GM21367 (cell line): ENCODE results near the gene CD44.

Experiments used
- ATAC-seq: cut with Tn5 transposase; IDR thresholded peaks from one replicate; pipeline ENCODE4 v1.9.1; 2021; ENCODE audit not compliant: unreplicated experiment

The CD44 gene

GRCh38 chr11:35250621-35251020 lies 111.7 kb downstream of the CD44 start:
- ATAC-seq = no peak

- no peak for ATAC-seq
Observed at GRCh38 chr11:35253237-35253636, 114.3 kb downstream of the CD44 start.

- ATAC-seq = no peak
Observed at GRCh38 chr11:35255514-35255913, 116.5 kb downstream of the CD44 start.

- ATAC-seq = no peak
Observed at GRCh38 chr11:35256296-35256695, 117.3 kb downstream of the CD44 start.

GRCh38 chr11:35257281-35257680 lies 118.3 kb downstream of the CD44 start:
- ATAC-seq = peak; percentile 99

- ATAC-seq = no peak
Observed at GRCh38 chr11:35259529-35259928, 120.6 kb downstream of the CD44 start.

GRCh38 chr11:35260342-35260985 lies 121.5 kb downstream of the CD44 start:
- no peak for ATAC-seq

GRCh38 chr11:35261197-35261596 lies 122.2 kb downstream of the CD44 start:
- ATAC-seq = no peak

GRCh38 chr11:35262056-35262455 lies 123.1 kb downstream of the CD44 start:
- no peak for ATAC-seq

GRCh38 chr11:35262735-35263134 lies 123.8 kb downstream of the CD44 start:
- no peak for ATAC-seq

GRCh38 chr11:35265755-35266454 lies 126.9 kb downstream of the CD44 start:
- no peak for ATAC-seq

GRCh38 chr11:35267504-35267903 lies 128.5 kb downstream of the CD44 start:
- ATAC-seq = no peak

- ATAC-seq = no peak
Observed at GRCh38 chr11:35270342-35270741, 131.4 kb downstream of the CD44 start.

- ATAC-seq = no peak
Observed at GRCh38 chr11:35271031-35271430, 132.1 kb downstream of the CD44 start.

GRCh38 chr11:35272391-35272902 lies 133.5 kb downstream of the CD44 start:
- ATAC-seq = peak; percentile 69

- ATAC-seq = no peak
Observed at GRCh38 chr11:35274909-35275785, 136.2 kb downstream of the CD44 start.

GRCh38 chr11:35275786-35276170 lies 136.8 kb downstream of the CD44 start:
- ATAC-seq = no peak

GRCh38 chr11:35276396-35277145 lies 137.6 kb downstream of the CD44 start:
- ATAC-seq = no peak

- no peak for ATAC-seq
Observed at GRCh38 chr11:35277827-35278226, 138.9 kb downstream of the CD44 start.

GRCh38 chr11:35280727-35281126 lies 141.8 kb downstream of the CD44 start:
- ATAC-seq = no peak

GRCh38 chr11:35281169-35281688 lies 142.3 kb downstream of the CD44 start:
- ATAC-seq = no peak
